Vagina (tissue), 2 donors: ENCODE data around the gene PPOX.

ENCODE experiments used
- POLR2A ChIP-seq, 2 donors: fragments of 450-650 bp; IDR thresholded peaks; one replicate each; pipeline ENCODE4 v1.6.1; 2017; ENCODE audit warnings: antibody characterized with exemption in 2 of 2, mild to moderate bottlenecking in 2 of 2, moderate library complexity in 2 of 2
- POLR2AphosphoS5 ChIP-seq, 2 donors: sonication (generic); formaldehyde crosslinking; IDR thresholded peaks; one replicate each; pipeline ENCODE4 v1.9.0; 2017; ENCODE audit warnings: antibody characterized with exemption in 2 of 2, mild to moderate bottlenecking in 2 of 2, low read depth in 1 of 2; ENCODE audit not compliant: insufficient read depth in 1 of 2
- TF ChIP-seq, protein P1 (sequence below), 3 experiments: fragments of 450-650 bp in 2 of 3; fragments of 200-600 bp in 1 of 3; sonication (generic) in 1 of 3; IDR thresholded peaks; one replicate each; pipeline ENCODE4 v1.5.1; 2017 to 2019; ENCODE audit warnings: antibody characterized with exemption in 3 of 3, mild to moderate bottlenecking in 2 of 3, moderate library complexity in 2 of 3

DNA sequence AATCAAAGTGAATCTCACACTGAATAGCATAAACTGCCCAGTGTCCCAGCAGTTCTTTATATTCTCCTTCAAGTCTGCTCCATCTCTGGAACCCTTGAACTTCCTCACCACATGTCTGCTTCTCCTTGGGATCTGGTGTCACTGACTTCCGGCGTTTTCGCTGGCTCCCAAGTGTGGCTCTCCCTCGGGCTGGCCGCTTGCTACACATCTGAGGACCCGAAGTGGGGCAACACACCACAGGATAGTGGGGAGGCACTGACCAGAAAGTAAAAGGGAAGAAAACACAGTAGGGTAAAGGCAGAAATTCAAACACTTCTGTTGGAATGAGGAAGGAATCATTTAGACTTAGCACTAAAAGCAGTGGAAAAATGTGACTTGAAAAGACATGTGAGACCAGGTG, 43.3 kb upstream of the PPOX start:
- TF ChIP-seq POLR2AphosphoS5 (IDR thresholded peaks at IDR 0.05; ENCODE audit: insufficient read depth in 1 of 2, low read depth in 1 of 2) (no peak), POLR2A (IDR thresholded peaks at IDR 0.05) (no peak)
- TF ChIP-seq, protein P1, sequence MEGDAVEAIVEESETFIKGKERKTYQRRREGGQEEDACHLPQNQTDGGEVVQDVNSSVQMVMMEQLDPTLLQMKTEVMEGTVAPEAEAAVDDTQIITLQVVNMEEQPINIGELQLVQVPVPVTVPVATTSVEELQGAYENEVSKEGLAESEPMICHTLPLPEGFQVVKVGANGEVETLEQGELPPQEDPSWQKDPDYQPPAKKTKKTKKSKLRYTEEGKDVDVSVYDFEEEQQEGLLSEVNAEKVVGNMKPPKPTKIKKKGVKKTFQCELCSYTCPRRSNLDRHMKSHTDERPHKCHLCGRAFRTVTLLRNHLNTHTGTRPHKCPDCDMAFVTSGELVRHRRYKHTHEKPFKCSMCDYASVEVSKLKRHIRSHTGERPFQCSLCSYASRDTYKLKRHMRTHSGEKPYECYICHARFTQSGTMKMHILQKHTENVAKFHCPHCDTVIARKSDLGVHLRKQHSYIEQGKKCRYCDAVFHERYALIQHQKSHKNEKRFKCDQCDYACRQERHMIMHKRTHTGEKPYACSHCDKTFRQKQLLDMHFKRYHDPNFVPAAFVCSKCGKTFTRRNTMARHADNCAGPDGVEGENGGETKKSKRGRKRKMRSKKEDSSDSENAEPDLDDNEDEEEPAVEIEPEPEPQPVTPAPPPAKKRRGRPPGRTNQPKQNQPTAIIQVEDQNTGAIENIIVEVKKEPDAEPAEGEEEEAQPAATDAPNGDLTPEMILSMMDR (IDR thresholded peaks at IDR 0.05): no peak
